Kidney tubule cell (primary cell): ENCODE measurements around the gene CFAP77.

ENCODE experiments used
- DNase-seq: peaks from one replicate; pipeline ENCODE4 v3.0.0-alpha.2; 2018; ENCODE audit warnings: low spot score

CFAP77 gene

GRCh38 chr9:132489536-132489935 lies 79.5 kb downstream of the CFAP77 start:
- no peak for DNase-seq

GRCh38 chr9:132494857-132495256 lies 84.8 kb downstream of the CFAP77 start:
- no peak for DNase-seq

GRCh38 chr9:132497731-132498130 lies 87.7 kb downstream of the CFAP77 start:
- DNase-seq = no peak

DNA sequence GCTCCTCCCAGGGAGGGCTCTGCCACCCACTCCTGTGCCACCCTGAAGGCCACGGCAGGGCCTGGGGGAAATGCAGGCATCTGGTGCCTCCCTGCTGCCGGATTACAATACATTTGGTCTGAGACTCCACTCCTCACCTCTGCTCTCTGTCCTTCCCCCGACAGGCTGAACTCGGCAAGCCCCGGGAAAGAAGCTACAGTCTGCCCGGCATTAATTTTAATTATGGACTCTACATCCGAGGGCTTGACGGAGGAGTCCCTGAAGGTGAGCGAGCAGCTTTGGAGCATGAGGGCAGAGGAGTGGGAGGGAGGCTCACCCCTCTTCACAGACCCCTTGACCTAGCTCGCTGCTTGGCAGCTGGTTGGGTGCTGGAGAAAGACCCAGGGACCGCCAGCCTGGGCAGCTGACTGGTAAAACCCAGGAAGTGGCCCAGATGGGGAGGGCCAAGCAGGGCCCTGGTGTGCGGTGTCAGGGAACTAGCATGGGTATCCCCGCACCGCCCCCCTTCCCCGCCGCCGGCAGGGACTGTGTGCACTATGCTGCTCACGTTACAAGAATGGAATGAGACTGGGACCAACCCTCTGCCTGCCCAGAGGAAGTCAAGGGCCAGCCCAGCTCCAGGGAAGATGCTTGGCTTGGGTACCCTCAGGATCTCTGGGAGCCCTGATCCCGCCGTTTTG lies 88.7 kb downstream of the CFAP77 start:
- peak; percentile 5 for DNase-seq

- no peak for DNase-seq
Observed at GRCh38 chr9:132499251-132499650, 89.2 kb downstream of the CFAP77 start.

- DNase-seq = no peak
Observed at GRCh38 chr9:132500193-132500592, 90.2 kb downstream of the CFAP77 start.

- no peak for DNase-seq
Observed at GRCh38 chr9:132502480-132502879, 92.5 kb downstream of the CFAP77 start.

DNA sequence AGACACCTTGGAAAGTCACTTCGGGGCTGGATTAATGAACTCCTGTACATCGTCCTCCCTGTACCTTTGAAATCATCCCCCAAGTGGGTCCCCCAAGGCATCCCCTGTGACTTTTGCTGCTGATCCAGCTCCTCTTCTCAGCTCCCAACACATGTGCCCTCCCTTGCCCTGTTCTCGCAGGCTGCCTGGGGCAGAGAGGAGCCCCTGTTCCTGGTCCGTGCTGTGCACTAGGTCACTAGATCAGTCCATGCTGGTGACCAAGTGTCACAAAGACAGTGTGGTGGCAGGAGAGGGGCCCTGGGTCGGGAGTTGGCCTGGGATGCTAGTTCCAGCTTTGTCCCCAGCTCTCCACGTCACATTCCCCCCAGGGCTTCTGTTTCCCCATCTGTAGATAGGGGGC lies 93.1 kb downstream of the CFAP77 start:
- no peak for DNase-seq

DNA sequence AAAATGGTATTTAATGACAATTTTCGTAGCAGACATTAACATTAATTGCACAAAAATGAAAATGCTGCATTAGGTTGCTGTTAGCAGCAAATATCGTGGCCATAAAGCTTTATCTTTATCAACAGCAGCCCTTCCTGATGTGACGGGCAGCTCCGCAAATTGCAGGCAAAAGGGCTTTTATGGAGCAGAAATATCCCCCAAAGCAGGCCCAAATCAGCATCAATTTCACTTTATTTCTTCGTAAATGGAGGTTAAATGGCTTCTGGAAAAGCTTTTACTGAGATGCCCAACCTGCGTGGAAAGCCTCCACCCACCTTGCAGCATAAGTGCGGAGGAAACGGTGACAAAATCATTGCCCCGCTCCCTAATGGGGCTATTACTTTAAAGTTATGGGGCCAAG lies 94.5 kb downstream of the CFAP77 start:
- no peak for DNase-seq

DNA sequence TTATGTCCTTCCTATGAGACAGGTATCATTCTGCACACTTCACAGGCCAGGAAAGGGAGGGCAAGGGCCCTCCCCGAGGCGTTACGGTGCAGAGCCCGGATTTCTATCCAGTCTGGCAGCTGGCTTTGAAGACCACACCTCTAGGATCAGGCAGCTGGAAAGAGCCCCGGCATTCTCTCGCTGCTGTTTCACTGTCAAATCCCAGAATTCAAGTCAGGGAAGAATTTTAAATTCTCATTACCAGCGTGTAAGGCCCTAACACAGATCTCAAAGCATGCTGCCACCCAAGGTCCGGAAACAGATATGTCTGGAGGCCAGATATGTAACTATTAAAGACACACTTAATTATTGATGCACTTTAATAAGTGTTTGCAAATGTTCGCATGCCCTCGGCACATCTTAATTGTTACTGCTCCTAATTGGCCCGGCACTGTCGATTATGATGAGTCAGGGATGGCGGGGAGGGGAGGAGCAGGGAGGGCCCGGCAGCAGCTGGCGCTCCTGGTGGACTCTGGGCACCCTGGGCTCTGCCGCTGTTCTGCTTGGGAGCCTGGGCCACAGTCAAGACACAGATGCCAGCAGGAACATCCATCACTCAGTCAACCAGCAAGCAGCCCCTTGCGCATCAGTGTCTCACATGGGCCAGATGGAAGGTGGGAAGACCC lies 96.1 kb downstream of the CFAP77 start:
- DNase-seq = no peak

- no peak for DNase-seq
Observed at GRCh38 chr9:132506977-132507669, 97.1 kb downstream of the CFAP77 start.

GRCh38 chr9:132507670-132508469 lies 97.9 kb downstream of the CFAP77 start:
- DNase-seq = peak; percentile 61

DNA sequence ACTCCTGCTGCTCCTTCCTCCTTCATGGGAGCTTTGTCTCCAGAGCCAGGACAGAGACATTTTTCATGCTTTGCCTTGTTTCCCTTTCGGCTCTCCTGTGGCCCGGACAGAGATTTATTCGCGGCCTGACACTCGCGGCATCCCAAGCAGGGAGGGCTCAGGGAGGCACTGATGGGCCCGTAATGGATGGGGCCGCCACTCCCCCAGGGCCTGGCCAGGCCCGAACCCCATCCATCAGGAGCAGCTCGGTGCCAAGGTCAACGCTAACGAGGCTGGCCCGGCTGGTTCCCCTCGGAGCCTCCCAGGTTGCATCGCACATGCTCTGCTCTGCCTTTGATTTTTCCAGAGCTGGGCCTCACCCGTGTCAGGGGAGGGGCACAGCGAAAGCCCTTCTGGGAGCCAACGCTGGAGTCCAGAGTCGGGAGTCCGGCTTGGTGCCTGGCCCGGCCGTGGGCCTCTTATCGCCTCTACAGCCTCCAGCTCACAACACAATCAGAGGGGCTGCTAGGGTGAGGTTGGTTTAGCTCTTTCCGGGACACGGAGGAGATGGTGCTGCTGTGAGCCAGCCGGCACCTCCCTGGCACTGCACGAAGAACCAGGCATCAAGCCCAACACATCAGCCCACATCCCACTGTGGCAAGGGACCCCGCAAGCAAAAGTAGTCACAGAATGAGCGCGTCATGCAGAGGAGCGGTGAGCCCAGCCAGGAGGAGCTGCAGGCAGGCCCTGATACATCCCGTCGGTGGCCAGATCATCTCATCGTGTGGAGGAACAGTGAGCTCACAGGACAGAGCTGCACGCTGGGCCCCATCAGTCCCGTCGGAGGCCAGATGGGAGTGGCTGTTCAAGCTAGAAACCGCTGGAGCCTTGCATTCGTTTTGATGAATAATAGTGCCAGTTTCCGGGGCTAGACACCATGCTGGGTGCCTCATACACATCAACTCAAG lies 100.2 kb downstream of the CFAP77 start:
- DNase-seq = no peak

DNA sequence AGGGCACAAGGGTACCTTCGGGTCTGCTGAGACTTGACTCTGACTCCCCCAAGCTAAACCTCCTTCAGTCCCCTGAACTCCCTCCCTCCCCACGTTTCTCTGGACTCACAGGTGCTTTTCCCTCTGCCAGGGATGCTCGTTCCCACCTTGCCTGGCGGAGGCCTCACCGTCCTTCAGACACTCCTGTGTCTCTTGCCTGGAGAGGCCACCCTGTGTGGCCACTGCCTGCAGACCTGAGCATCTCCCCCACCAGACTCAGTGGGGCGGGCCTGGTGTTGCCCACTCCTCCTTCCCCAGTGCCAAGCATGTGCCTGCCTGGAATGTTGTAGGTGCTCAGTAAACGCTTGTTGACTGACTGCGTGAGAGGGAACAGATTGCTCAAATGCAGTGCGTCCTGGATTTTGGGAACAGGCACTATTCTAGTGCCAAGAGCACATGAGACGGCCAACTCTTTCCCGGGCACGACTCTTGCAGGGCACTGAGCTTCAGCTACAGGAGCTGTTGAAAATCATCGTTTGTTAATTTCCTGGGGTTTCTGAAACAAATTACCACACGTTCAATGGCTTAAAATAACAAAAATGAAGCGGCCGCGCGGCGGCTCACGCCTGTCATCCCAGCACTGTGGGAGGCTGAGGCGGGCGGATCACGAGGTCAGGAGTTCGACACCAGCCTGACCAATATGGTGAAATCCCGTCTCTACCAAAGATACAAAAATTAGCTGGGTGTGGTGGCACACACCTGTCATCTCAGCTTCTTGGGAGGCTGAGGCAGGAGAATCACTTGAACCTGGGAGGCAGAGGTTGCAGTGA lies 101.4 kb downstream of the CFAP77 start:
- DNase-seq = no peak

DNA sequence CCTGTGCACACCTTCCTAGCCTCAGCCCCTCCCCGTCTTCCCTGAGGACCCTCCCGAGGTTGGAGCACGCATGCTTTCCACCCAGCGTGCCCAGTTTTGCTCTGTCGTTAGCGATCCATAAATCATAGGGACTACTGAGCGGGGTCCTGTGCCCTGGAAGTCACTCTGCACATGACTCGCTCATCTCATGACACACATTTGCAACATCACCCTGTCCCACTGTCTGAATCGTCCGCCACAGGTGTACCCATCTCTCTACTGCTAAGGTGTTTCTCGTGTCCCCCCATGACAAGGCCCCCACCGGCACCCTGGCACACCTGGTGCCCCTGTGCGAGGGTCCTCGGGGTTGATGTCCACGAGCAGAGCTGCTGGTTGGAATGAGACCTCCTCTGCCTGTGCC lies 103.4 kb downstream of the CFAP77 start:
- DNase-seq = no peak

DNA sequence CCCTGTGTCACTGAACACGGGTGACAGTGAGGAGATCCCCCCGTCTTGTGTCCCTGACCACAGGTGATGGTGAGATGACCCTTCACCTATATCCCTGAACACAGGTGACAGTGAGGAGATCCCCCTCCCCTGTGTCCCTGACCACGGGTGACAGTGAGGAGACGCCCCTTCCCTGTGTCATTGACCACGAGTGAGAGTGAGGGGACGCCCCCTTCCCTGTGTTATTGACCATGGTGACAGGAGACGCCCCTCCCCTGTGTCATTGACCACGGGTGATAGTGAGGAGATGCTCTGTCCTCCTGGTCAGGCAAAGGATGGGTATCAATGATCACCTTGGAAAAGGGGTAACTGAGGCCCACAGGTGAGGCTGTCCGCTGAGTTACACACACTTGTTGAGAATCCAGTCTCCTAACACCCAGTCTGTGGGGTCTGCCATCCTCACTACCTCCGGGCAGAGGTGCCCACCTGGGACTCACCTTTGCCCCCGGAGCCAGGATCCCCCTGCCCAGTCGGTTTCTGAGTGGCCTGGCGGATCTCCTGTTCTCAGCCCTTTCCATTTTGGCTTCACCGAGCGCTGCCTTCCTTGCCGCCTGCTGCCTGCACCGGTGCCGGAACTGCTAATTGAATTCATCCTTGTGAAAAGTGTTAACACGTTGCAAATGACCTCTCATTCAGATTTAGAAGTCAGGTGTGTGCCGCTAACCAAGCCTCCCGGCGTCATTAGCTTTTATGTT lies 104.2 kb downstream of the CFAP77 start:
- no peak for DNase-seq

- no peak for DNase-seq
Observed at GRCh38 chr9:132514821-132515220, 104.8 kb downstream of the CFAP77 start.

DNA sequence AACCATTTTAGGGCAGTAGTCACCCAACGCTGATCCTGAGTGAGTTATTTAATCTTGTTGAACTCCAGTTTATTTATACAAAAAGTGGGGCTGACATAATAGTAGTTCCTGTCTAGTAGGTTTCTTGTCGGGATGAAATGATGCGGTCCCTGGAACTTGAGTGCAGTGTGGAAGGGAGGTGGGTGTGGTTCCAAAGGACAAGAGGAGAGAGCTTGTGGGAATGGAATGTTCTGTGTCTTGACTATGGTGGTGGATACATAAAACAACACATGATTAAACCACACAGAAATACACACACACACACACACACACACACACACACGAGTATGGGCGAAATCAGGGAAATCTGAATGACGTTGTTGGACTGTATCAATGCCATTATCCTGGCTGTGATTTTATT lies 106.3 kb downstream of the CFAP77 start:
- DNase-seq = no peak

- no peak for DNase-seq
Observed at GRCh38 chr9:132516911-132517310, 106.9 kb downstream of the CFAP77 start.
